ENCODE results near the gene NNAT. TPM values are rescaled to one million over a fixed set of nuclear protein-coding genes. Genes with fewer than 3 reads are reported as not detected.

NNAT gene
- total RNA-seq, 1 donor from 2014 or later: not detected

GRCh38 chr20:37523012-37523391 is 2.0 kb downstream of the NNAT start:
- Mint-ChIP-seq H3K36me3 (ENCODE audit: low read depth) (peaks cover 6% of the 10 kb centered on the region), H3K27me3 (ENCODE audit: low read depth) (peaks cover 5% of the 10 kb centered on the region), H3K27ac (no peak overlapping the region), H3K4me3 (ENCODE audit: low read depth) (no peak overlapping the region), H3K4me1 (ENCODE audit: low read depth) (peaks cover 33% of the 10 kb centered on the region), H3K9me3 (no peaks in the 10 kb centered on the region)
- no peak for DNase-seq (ENCODE audit: low spot score)
- intact Hi-C loops (cut with micrococcal nuclease): no loop called here

GRCh38 chr20:37523911-37524700 is 3.1 kb downstream of the NNAT start:
- H3K27ac Mint-ChIP-seq: no peak overlapping the region
- DNase-seq (ENCODE audit: low spot score): no peak
- intact Hi-C loops (cut with micrococcal nuclease): no loop called here
- no peaks in the 10 kb centered on the region for H3K9me3 Mint-ChIP-seq
- peaks cover under 1% of the 10 kb centered on the region for H3K36me3 Mint-ChIP-seq (ENCODE audit: low read depth)
- no peak overlapping the region for H3K4me3 Mint-ChIP-seq (ENCODE audit: low read depth)
- peaks cover 8% of the 10 kb centered on the region for H3K27me3 Mint-ChIP-seq (ENCODE audit: low read depth)
- peaks cover 41% of the 10 kb centered on the region for H3K4me1 Mint-ChIP-seq (ENCODE audit: low read depth)

GRCh38 chr20:37524859-37525708 is 4.0 kb downstream of the NNAT start:
- intact Hi-C loops (cut with micrococcal nuclease): loop anchor here (5.0 kb wide), 1 partner anchor 188 kb away; no protein-coding TSS in a partner anchor
- H3K27me3 Mint-ChIP-seq (ENCODE audit: low read depth): peaks cover 10% of the 10 kb centered on the region
- H3K4me1 Mint-ChIP-seq (ENCODE audit: low read depth): peaks cover 44% of the 10 kb centered on the region
- no peaks in the 10 kb centered on the region for H3K9me3 Mint-ChIP-seq
- H3K4me3 Mint-ChIP-seq (ENCODE audit: low read depth): peak overlapping the region; percentile 26
- no peak overlapping the region for H3K27ac Mint-ChIP-seq
- no peak for DNase-seq (ENCODE audit: low spot score)
- no peaks in the 10 kb centered on the region for H3K36me3 Mint-ChIP-seq (ENCODE audit: low read depth)

GRCh38 chr20:37525810-37526209 is 4.8 kb downstream of the NNAT start:
- DNase-seq (ENCODE audit: low spot score): no peak
- no peaks in the 10 kb centered on the region for H3K9me3 Mint-ChIP-seq
- H3K36me3 Mint-ChIP-seq (ENCODE audit: low read depth): no peaks in the 10 kb centered on the region
- no peak overlapping the region for H3K27ac Mint-ChIP-seq
- intact Hi-C loops (cut with micrococcal nuclease): loop anchor here (5.0 kb wide), 1 partner anchor 189 kb away; no protein-coding TSS in a partner anchor
- H3K27me3 Mint-ChIP-seq (ENCODE audit: low read depth): peaks cover 7% of the 10 kb centered on the region
- peak overlapping the region; percentile 89 for H3K4me3 Mint-ChIP-seq (ENCODE audit: low read depth)
- peaks cover 44% of the 10 kb centered on the region for H3K4me1 Mint-ChIP-seq (ENCODE audit: low read depth)

GRCh38 chr20:37526238-37526838 is 5.3 kb downstream of the NNAT start:
- H3K36me3 Mint-ChIP-seq (ENCODE audit: low read depth): no peaks in the 10 kb centered on the region
- H3K4me1 Mint-ChIP-seq (ENCODE audit: low read depth): peaks cover 44% of the 10 kb centered on the region
- no peaks in the 10 kb centered on the region for H3K9me3 Mint-ChIP-seq
- H3K27me3 Mint-ChIP-seq (ENCODE audit: low read depth): peaks cover 7% of the 10 kb centered on the region
- DNase-seq (ENCODE audit: low spot score): no peak
- intact Hi-C loops (cut with micrococcal nuclease): loop anchor here (5.0 kb wide), 1 partner anchor 189 kb away; no protein-coding TSS in a partner anchor
- H3K4me3 Mint-ChIP-seq (ENCODE audit: low read depth): peak overlapping the region; percentile 89
- H3K27ac Mint-ChIP-seq: peak overlapping the region; percentile 74

- intact Hi-C loops (cut with micrococcal nuclease): loop anchor here (5.0 kb wide), 1 partner anchor 190 kb away; no protein-coding TSS in a partner anchor
- peak overlapping the region; percentile 89 for H3K4me3 Mint-ChIP-seq (ENCODE audit: low read depth)
- H3K27me3 Mint-ChIP-seq (ENCODE audit: low read depth): peaks cover 5% of the 10 kb centered on the region
- no peaks in the 10 kb centered on the region for H3K36me3 Mint-ChIP-seq (ENCODE audit: low read depth)
- no peaks in the 10 kb centered on the region for H3K9me3 Mint-ChIP-seq
- no peak for DNase-seq (ENCODE audit: low spot score)
- peak overlapping the region; percentile 99 for H3K27ac Mint-ChIP-seq
- peaks cover 43% of the 10 kb centered on the region for H3K4me1 Mint-ChIP-seq (ENCODE audit: low read depth)
Measured at GRCh38 chr20:37526839-37527637, 6.0 kb downstream of the NNAT start.

- Mint-ChIP-seq H3K27ac (peak within 1 kb of the TSS; percentile 99), H3K4me3 (ENCODE audit: low read depth) (peak within 1 kb of the TSS; percentile 89), H3K4me1 (ENCODE audit: low read depth) (peaks cover 43% of the 10 kb centered on the region), H3K27me3 (ENCODE audit: low read depth) (peaks cover 5% of the 10 kb centered on the region), H3K36me3 (ENCODE audit: low read depth) (no peaks in the 10 kb centered on the region), H3K9me3 (no peaks in the 10 kb centered on the region)
- intact Hi-C loops (cut with micrococcal nuclease): loop anchor here (5.0 kb wide), 1 partner anchor 191 kb away; no protein-coding TSS in a partner anchor
- DNase-seq (ENCODE audit: low spot score): peak; percentile 88
Measured at GRCh38 chr20:37527638-37528445, 6.8 kb downstream of the NNAT start, which contains the start of gene BLCAP. Gene BLCAP, minus strand, starts transcription at chr20:37527876. Its CDS starts 8,702 bp downstream, at chr20:37519174.

- no peak for DNase-seq (ENCODE audit: low spot score)
- Mint-ChIP-seq H3K27ac (peak overlapping the region; percentile 99), H3K4me3 (ENCODE audit: low read depth) (peak overlapping the region; percentile 89)
Measured at GRCh38 chr20:37528446-37529213, 7.6 kb downstream of the NNAT start.

GRCh38 chr20:37529214-37529967 is 8.3 kb downstream of the NNAT start:
- DNase-seq (ENCODE audit: low spot score): no peak
- peaks cover 39% of the 10 kb centered on the region for H3K4me1 Mint-ChIP-seq (ENCODE audit: low read depth)
- peak overlapping the region; percentile 20 for H3K27ac Mint-ChIP-seq
- peak overlapping the region; percentile 89 for H3K4me3 Mint-ChIP-seq (ENCODE audit: low read depth)
- H3K9me3 Mint-ChIP-seq: no peaks in the 10 kb centered on the region
- peaks cover 5% of the 10 kb centered on the region for H3K27me3 Mint-ChIP-seq (ENCODE audit: low read depth)
- H3K36me3 Mint-ChIP-seq (ENCODE audit: low read depth): no peaks in the 10 kb centered on the region
- intact Hi-C loops (cut with micrococcal nuclease): loop anchor here (5.0 kb wide), 1 partner anchor 192 kb away; no protein-coding TSS in a partner anchor

More at GRCh38 chr20:37528446-37529213, 7.6 kb downstream of the NNAT start:
- Mint-ChIP-seq H3K4me1 (ENCODE audit: low read depth) (peaks cover 41% of the 10 kb centered on the region), H3K9me3 (no peaks in the 10 kb centered on the region), H3K27me3 (ENCODE audit: low read depth) (peaks cover 5% of the 10 kb centered on the region), H3K36me3 (ENCODE audit: low read depth) (no peaks in the 10 kb centered on the region)
- intact Hi-C loops (cut with micrococcal nuclease): loop anchor here (5.0 kb wide), 1 partner anchor 191 kb away; no protein-coding TSS in a partner anchor

- no peak overlapping the region for H3K4me3 Mint-ChIP-seq (ENCODE audit: low read depth)
- no peaks in the 10 kb centered on the region for H3K9me3 Mint-ChIP-seq
- intact Hi-C loops (cut with micrococcal nuclease): loop anchor here (5.0 kb wide), 1 partner anchor 193 kb away; no protein-coding TSS in a partner anchor
- peaks cover 36% of the 10 kb centered on the region for H3K4me1 Mint-ChIP-seq (ENCODE audit: low read depth)
- no peaks in the 10 kb centered on the region for H3K36me3 Mint-ChIP-seq (ENCODE audit: low read depth)
- no peak overlapping the region for H3K27ac Mint-ChIP-seq
- H3K27me3 Mint-ChIP-seq (ENCODE audit: low read depth): peaks cover 5% of the 10 kb centered on the region
- DNase-seq (ENCODE audit: low spot score): no peak
Measured at GRCh38 chr20:37529968-37530600, 9.0 kb downstream of the NNAT start.
